ENCODE data around the gene MINDY3. TPM values are rescaled to one million over a fixed set of nuclear protein-coding genes. Genes with fewer than 3 reads are reported as not detected.

The MINDY3 gene
- total and polyA plus RNA-seq, 2 donors from 2014 or later: 22.2 to 31.5 TPM

- peaks cover 0 to 13% (median 0%) of the 10 kb centered on the region in 3 donors for H3K9me3 ChIP-seq (ENCODE audit: control insufficient read depth in 2 of 3, insufficient read depth in 1 of 3, low read length in 3 of 3)
- H3K4me1 ChIP-seq (ENCODE audit: control insufficient read depth in 2 of 3, insufficient read depth in 2 of 3, low read depth in 1 of 3, low read length in 3 of 3): no peaks in the 10 kb centered on the region
- peaks cover 0 to 2% (median 0%) of the 10 kb centered on the region in 3 donors for H3K36me3 ChIP-seq (ENCODE audit: control insufficient read depth in 2 of 3, insufficient read depth in 3 of 3, low read length in 3 of 3)
- intact Hi-C loops (cut with DNase I): no loop called here
- DNase-seq (no peak), FAIRE-seq (no peak)
- H3K9ac ChIP-seq (ENCODE audit: low read length in 3 of 3): no peak overlapping the region
- no peaks in the 10 kb centered on the region for H3K27me3 ChIP-seq (ENCODE audit: control insufficient read depth, insufficient read depth, low read length)
- TF ChIP-seq CTCF (IDR thresholded peaks at IDR 0.05; ENCODE audit: borderline replicate concordance, extremely low read depth, insufficient read depth): no peak
- no peak overlapping the region for H3K4me3 ChIP-seq (ENCODE audit: low read length in 3 of 3)
- H3K27ac ChIP-seq (ENCODE audit: low read depth in 2 of 2, low read length in 2 of 2): no peak overlapping the region
Measured at GRCh38 chr10:15801641-15802040, 58.7 kb downstream of the MINDY3 start.

GRCh38 chr10:15801147-15801546, 59.2 kb downstream of the MINDY3 start:
- Histone ChIP-seq H3K36me3 (ENCODE audit: control insufficient read depth in 2 of 3, insufficient read depth in 3 of 3, low read length in 3 of 3) (peaks cover 0 to 2% (median 0%) of the 10 kb centered on the region in 3 donors), H3K9ac (ENCODE audit: low read length in 3 of 3) (no peak overlapping the region), H3K4me1 (ENCODE audit: control insufficient read depth in 2 of 3, insufficient read depth in 2 of 3, low read depth in 1 of 3, low read length in 3 of 3) (no peaks in the 10 kb centered on the region), H3K9me3 (ENCODE audit: control insufficient read depth in 2 of 3, insufficient read depth in 1 of 3, low read length in 3 of 3) (peaks cover 0 to 13% (median 0%) of the 10 kb centered on the region in 3 donors), H3K4me3 (ENCODE audit: low read length in 3 of 3) (no peak overlapping the region), H3K27ac (ENCODE audit: low read depth in 2 of 2, low read length in 2 of 2) (no peak overlapping the region), H3K27me3 (ENCODE audit: control insufficient read depth, insufficient read depth, low read length) (no peaks in the 10 kb centered on the region)
- no peak for FAIRE-seq
- intact Hi-C loops (cut with DNase I): no loop called here
- no peak for DNase-seq
- no peak for TF ChIP-seq CTCF (IDR thresholded peaks at IDR 0.05; ENCODE audit: borderline replicate concordance, extremely low read depth, insufficient read depth)

GRCh38 chr10:15797346-15797745, 63.0 kb downstream of the MINDY3 start:
- no peak for TF ChIP-seq CTCF (IDR thresholded peaks at IDR 0.05; ENCODE audit: borderline replicate concordance, extremely low read depth, insufficient read depth)
- no peak overlapping the region for H3K4me3 ChIP-seq (ENCODE audit: low read length in 3 of 3)
- intact Hi-C loops (cut with DNase I): no loop called here

GRCh38 chr10:15796762-15797161, 63.5 kb downstream of the MINDY3 start:
- Histone ChIP-seq H3K27ac (ENCODE audit: low read depth in 2 of 2, low read length in 2 of 2) (no peak overlapping the region), H3K27me3 (ENCODE audit: control insufficient read depth, insufficient read depth, low read length) (no peaks in the 10 kb centered on the region), H3K36me3 (ENCODE audit: control insufficient read depth in 2 of 3, insufficient read depth in 3 of 3, low read length in 3 of 3) (peaks cover 0 to 5% (median 0%) of the 10 kb centered on the region in 3 donors), H3K9ac (ENCODE audit: low read length in 3 of 3) (no peak overlapping the region), H3K9me3 (ENCODE audit: control insufficient read depth in 2 of 3, insufficient read depth in 1 of 3, low read length in 3 of 3) (peaks cover 0 to 13% (median 1%) of the 10 kb centered on the region in 3 donors), H3K4me3 (ENCODE audit: low read length in 3 of 3) (no peak overlapping the region), H3K4me1 (ENCODE audit: control insufficient read depth in 2 of 3, insufficient read depth in 2 of 3, low read depth in 1 of 3, low read length in 3 of 3) (peaks cover 0 to 2% (median 0%) of the 10 kb centered on the region in 3 donors)
- TF ChIP-seq CTCF (IDR thresholded peaks at IDR 0.05; ENCODE audit: borderline replicate concordance, extremely low read depth, insufficient read depth): no peak
- intact Hi-C loops (cut with DNase I): no loop called here
- DNase-seq (no peak), FAIRE-seq (no peak)

More at GRCh38 chr10:15797346-15797745, 63.0 kb downstream of the MINDY3 start:
- peaks cover 0 to 13% (median 1%) of the 10 kb centered on the region in 3 donors for H3K9me3 ChIP-seq (ENCODE audit: control insufficient read depth in 2 of 3, insufficient read depth in 1 of 3, low read length in 3 of 3)
- H3K9ac ChIP-seq (ENCODE audit: low read length in 3 of 3): no peak overlapping the region
- no peak for FAIRE-seq
- H3K36me3 ChIP-seq (ENCODE audit: control insufficient read depth in 2 of 3, insufficient read depth in 3 of 3, low read length in 3 of 3): peaks cover 0 to 5% (median 0%) of the 10 kb centered on the region in 3 donors
- peaks cover 0 to under 1% (median 0%) of the 10 kb centered on the region in 3 donors for H3K4me1 ChIP-seq (ENCODE audit: control insufficient read depth in 2 of 3, insufficient read depth in 2 of 3, low read depth in 1 of 3, low read length in 3 of 3)
- H3K27ac ChIP-seq (ENCODE audit: low read depth in 2 of 2, low read length in 2 of 2): no peak overlapping the region
- no peaks in the 10 kb centered on the region for H3K27me3 ChIP-seq (ENCODE audit: control insufficient read depth, insufficient read depth, low read length)
- DNase-seq: no peak
